ENCODE results near the gene PRXL2B.

GRCh38 chr1:2552189-2552588, 34.4 kb upstream of the PRXL2B start:
- TF ChIP-seq, protein P1, sequence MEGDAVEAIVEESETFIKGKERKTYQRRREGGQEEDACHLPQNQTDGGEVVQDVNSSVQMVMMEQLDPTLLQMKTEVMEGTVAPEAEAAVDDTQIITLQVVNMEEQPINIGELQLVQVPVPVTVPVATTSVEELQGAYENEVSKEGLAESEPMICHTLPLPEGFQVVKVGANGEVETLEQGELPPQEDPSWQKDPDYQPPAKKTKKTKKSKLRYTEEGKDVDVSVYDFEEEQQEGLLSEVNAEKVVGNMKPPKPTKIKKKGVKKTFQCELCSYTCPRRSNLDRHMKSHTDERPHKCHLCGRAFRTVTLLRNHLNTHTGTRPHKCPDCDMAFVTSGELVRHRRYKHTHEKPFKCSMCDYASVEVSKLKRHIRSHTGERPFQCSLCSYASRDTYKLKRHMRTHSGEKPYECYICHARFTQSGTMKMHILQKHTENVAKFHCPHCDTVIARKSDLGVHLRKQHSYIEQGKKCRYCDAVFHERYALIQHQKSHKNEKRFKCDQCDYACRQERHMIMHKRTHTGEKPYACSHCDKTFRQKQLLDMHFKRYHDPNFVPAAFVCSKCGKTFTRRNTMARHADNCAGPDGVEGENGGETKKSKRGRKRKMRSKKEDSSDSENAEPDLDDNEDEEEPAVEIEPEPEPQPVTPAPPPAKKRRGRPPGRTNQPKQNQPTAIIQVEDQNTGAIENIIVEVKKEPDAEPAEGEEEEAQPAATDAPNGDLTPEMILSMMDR (IDR thresholded peaks at IDR 0.05): no peak
- no peak for TF ChIP-seq POLR2A (IDR thresholded peaks at IDR 0.05)
